ENCODE results near the gene PNPLA6.
"Not testable (repeated sequence)": the region's sequence is repeated elsewhere in the genome, so short reads cannot be mapped to it uniquely, and the experiment has no call there.

Gene PNPLA6

GRCh38 chr19:7529610-7530490 is 5.7 kb upstream of the PNPLA6 start:
- DNase-seq (ENCODE audit: low read depth in 4 of 4, low spot score in 1 of 4): no peak

DNA sequence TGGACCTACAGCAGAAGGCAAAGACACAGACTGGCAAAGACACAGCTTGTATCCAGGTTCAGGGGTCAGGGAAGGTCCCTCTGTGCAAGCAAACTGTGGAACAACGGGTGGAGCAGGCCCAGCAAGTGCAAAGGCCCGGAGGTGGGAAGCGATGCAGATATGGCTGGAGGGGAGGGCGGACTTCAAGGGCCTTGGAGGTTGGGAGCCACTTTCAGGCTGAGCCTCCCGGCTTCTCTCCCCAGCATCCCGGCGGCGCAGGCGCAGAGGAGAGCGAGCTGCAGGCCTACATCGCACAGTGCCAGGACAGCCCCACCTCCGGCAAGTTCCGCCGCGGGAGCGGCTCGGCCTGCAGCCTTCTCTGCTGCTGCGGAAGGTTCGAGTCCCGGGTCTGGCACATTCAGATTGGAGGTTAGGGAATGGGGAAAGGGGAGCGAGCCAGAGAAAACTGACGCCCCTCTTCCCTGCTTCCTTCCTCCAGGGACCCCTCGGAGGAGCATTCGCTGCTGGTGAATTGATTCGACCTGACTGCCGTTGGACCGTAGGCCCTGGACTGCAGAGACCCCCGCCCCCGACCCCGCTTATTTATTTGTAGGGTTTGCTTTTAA is 2.1 kb upstream of the PNPLA6 start:
- DNase-seq (ENCODE audit: low read depth in 4 of 4, low spot score in 1 of 4): no peak

GRCh38 chr19:7533925-7534480 is 1.5 kb upstream of the PNPLA6 start:
- peak; percentile 60 to 75 (median 69) for DNase-seq (ENCODE audit: low read depth in 4 of 4, low spot score in 1 of 4)

GRCh38 chr19:7534531-7535046 is 928 bp upstream of the PNPLA6 start:
- DNase-seq (ENCODE audit: low read depth in 4 of 4, low spot score in 1 of 4): peak in 2 of 4 experiments; percentile 30 to 37

DNA sequence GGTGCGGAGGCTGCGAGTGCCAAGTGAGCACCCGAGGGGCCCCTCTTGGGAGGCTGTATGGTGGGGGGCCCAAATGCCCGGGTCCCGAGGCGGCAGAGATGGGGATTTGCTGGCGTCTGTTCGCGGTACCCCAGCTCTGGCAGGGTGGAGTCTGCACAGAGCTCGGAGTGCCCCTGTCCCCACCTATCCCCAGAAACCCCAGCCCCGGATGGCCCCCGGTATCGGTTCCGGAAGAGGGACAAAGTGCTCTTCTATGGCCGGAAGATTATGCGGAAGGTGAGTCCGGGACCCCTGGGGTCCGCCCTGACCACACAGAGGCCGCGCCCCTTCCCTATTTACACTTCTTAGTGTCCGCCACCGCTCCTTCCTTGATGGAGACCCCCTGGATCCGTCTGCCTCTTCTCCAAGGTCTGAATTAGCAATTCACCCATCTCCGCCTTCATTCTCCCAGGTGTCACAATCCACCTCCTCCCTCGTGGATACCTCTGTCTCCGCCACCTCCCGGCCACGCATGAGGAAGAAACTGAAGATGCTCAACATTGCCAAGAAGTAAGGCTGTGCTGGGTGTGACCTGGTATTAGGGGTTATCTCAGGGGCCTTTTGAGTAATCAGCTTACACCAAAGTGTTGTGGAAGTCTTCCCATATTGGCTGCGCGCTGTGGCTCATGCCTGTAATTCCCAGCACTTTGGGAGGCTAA is 630 bp downstream of the PNPLA6 start:
- DNase-seq (ENCODE audit: low read depth in 4 of 4, low spot score in 1 of 4): no peak

GRCh38 chr19:7538990-7539389 is 3.5 kb downstream of the PNPLA6 start:
- DNase-seq (ENCODE audit: low read depth in 4 of 4, low spot score in 1 of 4): not testable (repeated sequence)

- no peak for DNase-seq (ENCODE audit: low read depth in 4 of 4, low spot score in 1 of 4)
Measured at GRCh38 chr19:7539827-7540425, 4.4 kb downstream of the PNPLA6 start.

DNA sequence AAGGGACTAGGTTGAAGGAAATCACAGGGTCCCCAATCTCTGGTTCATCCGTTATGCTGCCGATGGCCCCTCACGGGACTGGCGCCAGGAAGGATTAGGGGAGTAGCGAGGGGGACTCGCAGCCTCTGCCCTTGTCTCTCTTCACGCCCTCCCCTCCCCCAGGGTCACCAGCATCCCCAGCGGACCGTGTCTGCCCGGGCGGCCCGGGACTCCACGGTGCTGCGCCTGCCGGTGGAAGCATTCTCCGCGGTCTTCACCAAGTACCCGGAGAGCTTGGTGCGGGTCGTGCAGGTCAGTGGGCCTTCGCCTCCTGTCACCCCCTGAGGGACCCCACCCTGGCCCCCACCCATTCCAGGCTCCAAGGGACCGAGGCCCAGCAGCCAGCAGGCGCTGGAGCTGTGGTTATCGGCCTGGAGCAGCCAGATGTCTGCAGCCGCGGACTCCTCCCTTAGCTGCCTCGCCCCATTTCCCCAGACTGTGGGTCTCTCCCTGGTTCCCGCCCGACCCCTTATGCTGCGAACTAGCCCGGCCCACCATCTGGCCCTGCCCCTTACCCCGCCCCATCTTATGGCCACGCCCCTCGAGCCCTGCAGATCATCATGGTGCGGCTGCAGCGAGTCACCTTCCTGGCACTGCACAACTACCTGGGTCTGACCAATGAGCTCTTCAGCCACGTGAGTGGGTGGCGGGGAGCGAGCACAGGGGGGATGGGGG is 5.4 kb downstream of the PNPLA6 start:
- DNase-seq (ENCODE audit: low read depth in 4 of 4, low spot score in 1 of 4): no peak

- no peak for DNase-seq (ENCODE audit: low read depth in 4 of 4, low spot score in 1 of 4)
Measured at GRCh38 chr19:7541475-7541824, 5.9 kb downstream of the PNPLA6 start.

- DNase-seq (ENCODE audit: low read depth in 4 of 4, low spot score in 1 of 4): no peak
Measured at GRCh38 chr19:7541828-7542443, 6.4 kb downstream of the PNPLA6 start.

DNA sequence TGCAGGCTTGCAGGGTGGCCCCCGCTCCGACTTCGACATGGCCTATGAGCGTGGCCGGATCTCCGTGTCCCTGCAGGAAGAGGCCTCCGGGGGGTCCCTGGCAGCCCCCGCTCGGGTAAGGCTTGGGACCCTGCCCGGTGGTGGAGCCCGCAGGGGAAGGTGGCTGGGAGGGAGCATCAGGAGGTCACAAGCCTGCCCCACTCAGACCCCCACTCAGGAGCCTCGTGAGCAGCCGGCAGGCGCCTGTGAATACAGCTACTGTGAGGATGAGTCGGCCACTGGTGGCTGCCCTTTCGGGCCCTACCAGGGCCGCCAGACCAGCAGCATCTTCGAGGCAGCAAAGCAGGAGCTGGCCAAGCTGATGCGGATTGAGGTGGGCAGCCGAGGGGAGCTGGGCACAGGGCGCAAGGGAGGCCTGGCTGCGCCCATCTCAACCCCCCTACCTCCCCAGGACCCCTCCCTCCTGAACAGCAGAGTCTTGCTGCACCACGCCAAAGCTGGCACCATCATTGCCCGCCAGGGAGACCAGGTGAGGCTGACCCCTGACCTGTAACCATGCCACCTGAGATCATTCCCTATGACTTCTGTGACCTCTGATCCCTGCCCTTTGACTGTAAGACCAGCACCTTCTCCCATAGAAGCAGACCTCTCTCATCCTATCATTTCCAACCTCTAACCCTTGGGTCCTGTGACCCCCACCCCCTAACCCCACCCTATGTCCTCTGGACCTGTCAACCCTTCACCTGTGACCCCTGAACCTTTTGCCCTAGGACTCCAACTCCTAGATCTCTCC is 7.2 kb downstream of the PNPLA6 start:
- no peak for DNase-seq (ENCODE audit: low read depth in 4 of 4, low spot score in 1 of 4)

DNA sequence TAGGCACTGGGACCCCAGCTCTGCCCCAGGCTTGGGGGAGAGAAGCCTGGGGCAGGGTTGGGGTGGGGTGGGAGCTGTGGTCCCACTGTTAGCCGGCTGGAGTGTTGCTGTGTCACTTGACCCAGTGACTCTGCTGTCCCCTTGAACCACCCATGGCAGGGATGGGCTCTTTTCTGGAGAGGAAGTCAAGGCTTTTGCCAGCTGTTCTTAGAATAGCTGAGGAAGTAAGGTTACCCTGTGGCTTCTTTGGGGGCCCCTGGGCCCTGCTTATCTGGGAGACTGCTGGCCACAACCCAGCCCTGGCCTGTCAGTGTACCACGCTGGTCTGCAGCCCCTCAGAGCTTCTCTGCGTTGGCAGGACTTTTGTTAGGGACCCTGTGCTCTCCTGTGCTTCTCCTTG is 9.1 kb downstream of the PNPLA6 start:
- no peak for DNase-seq (ENCODE audit: low read depth in 4 of 4, low spot score in 1 of 4)

DNA sequence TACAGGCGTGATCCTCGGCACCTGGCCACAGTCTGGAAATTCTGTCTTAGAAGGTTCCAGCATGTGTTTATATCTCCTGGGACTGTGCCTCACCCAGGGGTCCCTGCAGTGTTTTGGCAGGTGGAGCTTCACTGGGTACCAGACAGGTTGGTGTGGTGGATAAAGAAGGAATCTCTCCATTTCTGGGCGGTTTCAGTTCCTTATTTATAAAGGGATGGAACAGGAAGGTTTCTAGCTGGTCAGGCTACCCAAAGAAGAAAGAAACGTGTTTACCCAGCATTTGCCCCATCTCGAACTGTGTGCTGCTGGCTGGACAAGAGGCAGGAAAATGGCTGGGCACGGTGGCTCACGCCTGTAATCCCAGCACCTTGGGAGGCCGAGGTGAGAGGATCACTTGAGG is 9.8 kb downstream of the PNPLA6 start:
- DNase-seq (ENCODE audit: low read depth in 4 of 4, low spot score in 1 of 4): no peak

GRCh38 chr19:7545904-7546303 is 10.4 kb downstream of the PNPLA6 start:
- no peak for DNase-seq (ENCODE audit: low read depth in 4 of 4, low spot score in 1 of 4)

DNA sequence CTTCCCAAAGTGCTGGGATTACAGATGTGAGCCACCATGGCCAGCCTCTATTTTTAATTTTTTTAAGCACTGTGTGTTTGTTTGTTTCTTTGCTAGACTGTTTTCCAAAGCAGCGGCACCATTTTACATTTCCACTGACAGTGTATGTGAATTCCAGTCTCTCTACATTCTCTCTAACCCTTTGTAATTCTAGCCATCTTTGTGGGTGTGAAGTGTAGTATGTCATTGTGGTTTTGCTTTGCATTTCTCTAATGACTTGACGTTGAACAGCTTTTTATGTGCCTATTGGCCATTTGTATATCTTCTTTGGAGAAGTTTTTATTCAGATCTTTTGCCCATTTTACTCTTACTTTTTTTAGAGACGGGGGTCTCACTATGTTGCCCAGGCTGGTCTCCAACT is 11.6 kb downstream of the PNPLA6 start:
- DNase-seq (ENCODE audit: low read depth in 4 of 4, low spot score in 1 of 4): no peak

DNA sequence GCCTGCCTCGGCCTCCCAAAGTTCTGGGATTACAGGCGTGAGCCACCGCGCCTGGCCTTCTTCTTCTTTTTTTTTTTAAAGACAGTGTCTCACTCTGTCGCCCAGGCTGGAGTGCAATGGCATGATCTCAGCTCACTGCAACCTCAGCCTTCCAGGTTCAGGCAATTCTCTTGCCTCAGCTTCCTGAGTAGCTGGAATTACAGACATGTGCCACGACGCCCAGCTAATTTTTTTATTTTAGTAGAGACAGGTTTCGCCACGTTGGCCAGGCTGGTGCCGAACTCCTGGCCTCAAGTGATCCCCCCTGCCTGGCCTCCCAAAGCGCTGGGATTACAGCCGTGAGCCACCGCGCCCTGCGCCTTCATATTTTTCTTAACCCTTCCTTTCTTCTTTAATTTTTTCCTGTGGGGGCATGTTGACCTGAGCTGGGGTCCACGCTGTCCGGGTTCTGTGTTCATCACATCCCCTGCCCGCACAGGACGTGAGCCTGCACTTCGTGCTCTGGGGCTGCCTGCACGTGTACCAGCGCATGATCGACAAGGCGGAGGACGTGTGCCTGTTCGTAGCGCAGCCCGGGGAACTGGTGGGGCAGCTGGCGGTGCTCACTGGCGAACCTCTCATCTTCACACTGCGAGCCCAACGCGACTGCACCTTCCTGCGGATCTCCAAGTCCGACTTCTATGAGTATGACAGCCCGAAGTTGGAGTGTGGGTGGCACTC is 14.1 kb downstream of the PNPLA6 start:
- no peak for DNase-seq (ENCODE audit: low read depth in 4 of 4, low spot score in 1 of 4)

GRCh38 chr19:7550169-7550770 is 14.8 kb downstream of the PNPLA6 start:
- DNase-seq (ENCODE audit: low read depth in 4 of 4, low spot score in 1 of 4): no peak

Measured in stimulated activated CD4-positive, alpha-beta T cell treated with anti-CD3 and anti-CD28 coated beads, Interleukin-1b, Interleukin-23, amount 100 ng/mL, for 24 hours (primary cell).